HG03354 (cell line): ENCODE results near the gene CD101.

Experiments
- ATAC-seq: cut with Tn5 transposase; IDR thresholded peaks from one replicate; pipeline ENCODE4 v1.9.1; 2021; ENCODE audit warnings: mild to moderate bottlenecking; ENCODE audit not compliant: unreplicated experiment, poor library complexity, severe bottlenecking

CD101 gene

GRCh38 chr1:117044217-117044616 is 42.7 kb downstream of the CD101 start:
- no peak for ATAC-seq

GRCh38 chr1:117045644-117046043 is 44.1 kb downstream of the CD101 start:
- ATAC-seq = no peak

- no peak for ATAC-seq
Observed at GRCh38 chr1:117046781-117047180, 45.2 kb downstream of the CD101 start.

- no peak for ATAC-seq
Observed at GRCh38 chr1:117047271-117047670, 45.7 kb downstream of the CD101 start.

GRCh38 chr1:117049857-117050256 is 48.3 kb downstream of the CD101 start:
- ATAC-seq = no peak

GRCh38 chr1:117051224-117052064 is 49.9 kb downstream of the CD101 start:
- ATAC-seq = peak; percentile 93

GRCh38 chr1:117054068-117054467 is 52.5 kb downstream of the CD101 start:
- ATAC-seq = no peak

GRCh38 chr1:117058810-117059209 is 57.2 kb downstream of the CD101 start:
- ATAC-seq = no peak

- ATAC-seq = peak; percentile 42
Observed at GRCh38 chr1:117059334-117059677, 57.7 kb downstream of the CD101 start.

- peak; percentile 94 for ATAC-seq
Observed at GRCh38 chr1:117059678-117060440, 58.3 kb downstream of the CD101 start, which contains the start of gene TTF2. Gene TTF2 (plus strand): TSS chr1:117060326. CDS start chr1:117060347, 21 bp downstream.

GRCh38 chr1:117060441-117061317 is 59.1 kb downstream of the CD101 start:
- ATAC-seq = peak; percentile 11

GRCh38 chr1:117061986-117062415 is 60.4 kb downstream of the CD101 start:
- peak; percentile 19 for ATAC-seq

GRCh38 chr1:117066367-117066766 is 64.8 kb downstream of the CD101 start:
- ATAC-seq = no peak

GRCh38 chr1:117067533-117068370 is 66.2 kb downstream of the CD101 start:
- peak; percentile 78 for ATAC-seq

GRCh38 chr1:117068580-117068979 is 67.0 kb downstream of the CD101 start:
- ATAC-seq = no peak

- no peak for ATAC-seq
Observed at GRCh38 chr1:117069220-117069844, 67.8 kb downstream of the CD101 start.

GRCh38 chr1:117070124-117070523 is 68.6 kb downstream of the CD101 start:
- ATAC-seq = no peak

GRCh38 chr1:117076648-117077047 is 75.1 kb downstream of the CD101 start:
- no peak for ATAC-seq

GRCh38 chr1:117077267-117077666 is 75.7 kb downstream of the CD101 start:
- no peak for ATAC-seq
